GM19238 (cell line): ENCODE measurements around the gene ZNF526.

Experiments used
- DNase-seq: peaks from one replicate; pipeline ENCODE4 v3.0.0; 2011; ENCODE audit warnings: low spot score; ENCODE audit not compliant: insufficient read length

Gene ZNF526

GRCh38 chr19:42246143-42246921 is 26.2 kb downstream of the ZNF526 start:
- no peak for DNase-seq

DNA sequence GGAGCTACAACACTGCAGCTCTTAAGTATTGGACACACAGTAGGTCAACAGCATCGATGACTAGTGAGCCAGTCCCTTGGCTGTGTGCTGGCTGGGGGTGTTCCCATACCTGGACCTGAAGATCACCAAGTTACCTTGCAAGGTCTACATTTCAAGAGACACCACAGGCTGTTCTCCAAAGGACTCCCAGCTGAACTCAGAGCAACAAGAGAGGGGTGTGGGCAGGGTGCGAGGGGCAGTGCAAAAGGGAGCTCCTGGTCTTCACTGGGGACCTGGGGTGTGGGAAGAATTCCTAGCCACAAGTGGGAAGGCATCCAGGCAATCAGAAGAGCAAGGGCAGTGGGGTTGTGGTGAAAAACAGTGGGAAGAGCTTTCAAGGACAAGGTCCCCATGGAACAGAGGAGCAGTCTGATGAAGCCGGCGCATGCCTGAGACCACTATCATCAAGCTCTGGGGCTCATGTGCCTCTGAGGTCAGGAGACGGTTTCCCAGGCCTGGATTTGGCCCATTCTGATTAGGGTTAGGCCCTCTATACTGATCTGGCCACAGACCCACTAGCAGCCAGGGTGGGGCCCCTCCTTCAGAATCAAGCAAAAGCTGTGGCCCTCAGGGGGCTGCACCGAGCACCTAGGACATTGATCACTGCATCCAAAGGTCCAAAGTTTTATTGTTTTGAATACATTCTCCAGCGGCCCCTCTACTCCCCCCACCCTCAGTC is 27.0 kb downstream of the ZNF526 start:
- no peak for DNase-seq

DNA sequence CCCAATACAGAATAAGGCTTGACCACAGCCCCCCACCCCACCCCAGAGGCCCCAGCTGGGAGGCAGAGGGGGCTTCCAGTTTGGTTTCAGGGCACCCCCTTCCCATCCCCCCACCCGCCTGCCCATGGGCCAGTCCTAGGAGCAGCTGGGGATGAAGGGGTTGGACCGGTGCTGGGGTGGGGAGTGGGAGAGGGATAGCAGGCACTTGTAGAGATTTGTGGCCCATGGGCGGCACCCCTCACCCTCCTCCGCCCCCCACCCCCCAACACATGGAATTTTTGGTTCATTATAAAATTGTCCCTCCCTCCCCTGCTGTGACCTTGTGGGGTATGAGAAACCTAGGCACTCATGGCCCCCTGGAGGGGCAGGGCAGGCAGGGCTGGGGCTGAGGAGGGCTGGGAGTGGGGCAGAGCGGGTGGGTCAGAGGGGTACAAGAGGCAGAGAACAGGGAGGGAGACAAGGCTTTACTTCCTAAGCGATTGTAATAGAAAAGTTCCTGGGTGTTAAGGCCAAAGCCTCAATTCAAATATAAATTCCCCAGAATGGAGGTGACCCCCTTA is 27.6 kb downstream of the ZNF526 start:
- DNase-seq, result no peak

DNA sequence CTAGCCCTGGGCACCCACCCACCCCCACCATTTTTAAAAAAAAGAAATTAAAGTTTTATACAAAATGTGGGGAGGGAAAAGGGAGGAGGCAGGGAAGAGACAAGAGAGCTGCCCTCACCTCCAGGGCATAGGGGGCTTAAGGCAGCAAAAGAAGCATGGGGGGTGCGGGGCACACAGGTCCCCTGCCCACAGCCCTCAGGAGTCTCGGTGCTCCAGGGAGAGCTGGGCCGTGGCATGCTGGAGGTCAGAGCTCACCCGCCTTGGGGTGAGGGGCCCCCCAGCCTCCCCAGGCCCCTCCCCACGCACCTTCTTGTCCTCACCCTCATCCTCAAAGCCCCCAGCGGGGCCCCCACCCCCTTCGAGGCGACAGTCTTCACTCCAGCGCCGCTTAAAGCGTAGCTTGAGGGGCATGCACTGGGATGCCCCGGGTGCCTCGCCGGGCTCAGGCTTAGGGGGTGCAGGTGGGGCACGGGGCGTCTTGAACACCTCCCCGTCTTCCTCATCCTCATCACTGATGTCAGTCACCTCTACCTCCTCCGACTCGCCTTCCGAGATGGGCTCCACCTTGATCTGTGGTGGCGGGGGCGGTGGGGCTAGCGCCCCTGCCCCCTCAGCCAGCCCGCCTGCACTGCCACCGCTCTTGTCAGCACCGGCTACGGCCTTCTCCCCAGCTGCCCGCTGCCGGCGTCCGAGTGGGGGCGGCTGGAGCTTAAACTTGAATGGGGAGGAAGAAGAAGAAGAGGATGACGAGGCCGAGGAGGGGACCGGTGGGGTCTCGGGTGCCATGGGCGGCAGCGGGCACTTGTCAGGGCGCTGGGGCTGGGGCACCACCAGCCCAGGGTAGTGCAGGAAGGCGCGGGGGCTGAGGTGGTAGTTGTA is 28.4 kb downstream of the ZNF526 start:
- no peak for DNase-seq

GRCh38 chr19:42249149-42249750 is 29.1 kb downstream of the ZNF526 start:
- no peak for DNase-seq

DNA sequence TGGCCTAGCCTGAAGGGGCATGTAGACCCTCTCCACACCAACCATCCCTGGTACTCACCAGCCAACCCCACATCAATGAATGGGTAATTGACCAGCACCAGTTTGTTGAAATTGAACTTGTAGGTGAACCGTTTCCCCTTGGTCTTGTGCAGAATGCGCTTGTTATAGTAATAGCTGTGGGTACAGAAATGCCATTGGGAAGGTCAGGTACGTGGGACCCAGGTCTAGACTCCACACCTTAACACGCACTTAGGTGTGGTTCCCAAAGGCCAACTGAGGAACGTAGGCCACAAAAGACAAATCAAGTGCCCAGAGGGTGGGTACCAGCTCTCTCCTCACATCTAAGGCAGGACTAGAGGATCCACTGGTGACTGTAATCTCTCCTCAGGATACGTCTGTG is 29.7 kb downstream of the ZNF526 start:
- no peak for DNase-seq

GRCh38 chr19:42250183-42250665 is 30.1 kb downstream of the ZNF526 start:
- no peak for DNase-seq

DNA sequence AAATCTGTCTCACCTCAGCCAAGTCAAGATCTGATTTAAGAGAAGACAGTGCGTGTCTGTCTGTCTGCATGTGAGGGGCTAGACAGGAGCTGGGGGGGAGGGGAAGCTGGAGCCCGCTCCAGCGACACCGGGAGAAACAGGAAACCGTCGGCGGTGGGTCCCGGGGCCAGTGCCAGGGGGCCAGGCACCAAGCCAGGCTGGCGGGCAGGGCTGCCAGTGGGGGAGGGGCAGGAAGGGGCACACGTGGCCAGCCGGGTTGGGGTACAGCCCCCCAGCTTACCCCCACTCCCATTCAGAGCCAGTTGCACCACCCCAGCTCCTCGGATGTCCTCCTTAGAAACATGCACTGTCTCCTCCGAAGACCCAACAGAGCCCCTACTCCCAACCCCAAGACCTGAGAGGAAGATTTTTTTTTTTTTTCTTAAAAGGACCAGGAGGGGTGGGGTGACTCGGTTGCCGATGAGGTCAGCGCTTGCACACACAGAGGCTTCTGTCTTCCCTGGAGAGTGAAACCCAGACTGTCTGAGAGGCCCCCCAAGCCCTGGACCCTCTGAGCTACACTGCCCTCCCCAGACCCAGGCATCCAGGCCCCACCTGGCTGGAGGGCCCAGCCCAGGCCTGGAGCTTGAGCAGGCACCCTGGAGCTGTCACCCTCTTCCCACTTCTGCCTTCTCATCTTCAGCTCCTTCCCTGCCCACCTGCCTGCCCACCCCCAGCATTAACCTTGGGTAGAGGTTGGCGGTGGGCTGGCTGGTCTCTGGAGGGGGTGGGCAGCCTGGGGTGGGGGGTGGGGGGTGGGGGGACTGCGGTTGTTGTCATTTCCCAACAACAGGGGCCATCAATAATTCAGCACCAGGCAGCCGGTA is 30.8 kb downstream of the ZNF526 start:
- no peak for DNase-seq

DNA sequence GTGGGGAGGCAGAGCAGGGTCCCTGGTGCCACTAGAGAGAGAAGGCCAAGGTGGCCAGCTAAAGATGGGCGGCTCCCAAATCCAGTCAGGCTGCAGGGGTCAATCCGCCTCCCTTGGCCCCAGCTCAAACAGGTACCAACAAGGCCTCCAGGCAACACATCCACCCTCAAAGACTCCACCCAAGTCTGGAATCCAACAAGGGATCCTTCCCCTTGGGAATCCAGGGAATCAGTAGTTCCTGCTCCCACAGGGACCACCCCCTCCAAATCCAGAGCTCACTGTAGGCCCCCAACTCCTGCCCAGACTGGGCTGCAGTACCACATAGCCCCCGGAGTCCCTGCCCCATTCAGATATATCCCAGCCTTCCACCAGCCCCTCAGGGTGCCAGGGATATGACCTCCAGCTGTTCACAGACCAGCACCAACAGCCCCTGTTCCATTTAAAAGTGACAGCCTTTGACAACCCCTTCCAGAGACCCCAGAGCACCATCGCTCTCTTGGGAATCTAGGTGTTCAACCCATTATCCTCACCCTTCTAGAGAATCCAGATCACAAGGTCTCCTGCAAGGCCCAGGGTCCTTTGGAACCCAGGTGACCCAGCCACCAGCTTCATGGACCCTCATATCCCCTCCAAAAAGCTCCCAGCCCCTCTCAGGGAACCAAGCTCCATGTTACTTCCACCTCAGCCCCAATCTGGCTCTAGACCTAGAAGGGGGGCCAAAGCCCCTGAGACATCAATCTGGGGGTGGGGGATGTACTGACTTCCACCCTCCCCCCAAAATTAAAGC is 31.7 kb downstream of the ZNF526 start:
- DNase-seq, result no peak

- no peak for DNase-seq
Measured at GRCh38 chr19:42252365-42253244, 32.5 kb downstream of the ZNF526 start.

DNA sequence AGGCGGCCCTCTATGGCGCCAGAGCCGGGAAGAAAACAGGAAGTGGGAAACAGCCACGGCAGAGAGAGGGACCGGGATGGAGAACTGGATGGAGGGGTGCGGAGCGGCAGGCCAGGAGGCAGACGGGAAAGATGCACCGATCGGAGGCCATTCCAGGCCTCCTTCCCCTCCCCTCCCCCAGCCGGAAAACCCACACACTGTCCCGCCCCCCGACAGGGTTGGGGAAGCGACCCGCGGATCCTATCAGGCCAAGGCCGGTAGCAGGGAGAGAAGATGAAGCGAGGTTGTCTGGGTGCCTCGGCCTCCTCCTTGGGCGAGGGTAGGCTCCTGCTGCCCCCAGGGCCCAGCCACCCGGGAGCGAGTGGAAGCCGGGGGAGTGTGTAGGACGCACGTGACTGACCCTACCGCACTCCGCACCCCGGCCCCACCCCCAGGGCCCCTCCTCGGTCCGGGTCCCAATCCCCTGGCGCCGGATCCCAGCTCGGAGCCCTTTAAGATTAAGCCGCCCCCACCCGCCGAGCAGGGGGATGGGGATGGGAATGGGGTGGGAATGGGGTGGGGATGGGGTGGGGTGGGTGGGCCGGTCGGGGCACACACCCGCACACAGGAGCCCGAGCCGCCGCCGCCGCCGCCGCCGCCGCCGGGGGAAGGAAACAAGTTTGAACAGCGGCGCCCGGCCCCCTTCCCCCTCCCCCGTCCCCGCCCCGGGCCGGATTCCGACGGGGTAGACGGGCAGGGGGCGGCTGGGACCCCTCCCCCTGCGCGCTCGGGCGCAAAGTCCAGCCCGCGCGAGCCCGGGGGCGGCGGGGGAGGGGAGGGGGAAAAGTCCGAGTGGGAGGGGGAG is 33.4 kb downstream of the ZNF526 start:
- peak; percentile 77 for DNase-seq

- peak; percentile 73 for DNase-seq
Measured at GRCh38 chr19:42254089-42254849, 34.2 kb downstream of the ZNF526 start.

GRCh38 chr19:42254850-42255765 is 35.0 kb downstream of the ZNF526 start, which contains the start of gene ERF:
ERF (minus strand) TSS chr19:42255128; CDS start chr19:42254999, 129 bp downstream.
- peak; percentile 97 for DNase-seq

DNA sequence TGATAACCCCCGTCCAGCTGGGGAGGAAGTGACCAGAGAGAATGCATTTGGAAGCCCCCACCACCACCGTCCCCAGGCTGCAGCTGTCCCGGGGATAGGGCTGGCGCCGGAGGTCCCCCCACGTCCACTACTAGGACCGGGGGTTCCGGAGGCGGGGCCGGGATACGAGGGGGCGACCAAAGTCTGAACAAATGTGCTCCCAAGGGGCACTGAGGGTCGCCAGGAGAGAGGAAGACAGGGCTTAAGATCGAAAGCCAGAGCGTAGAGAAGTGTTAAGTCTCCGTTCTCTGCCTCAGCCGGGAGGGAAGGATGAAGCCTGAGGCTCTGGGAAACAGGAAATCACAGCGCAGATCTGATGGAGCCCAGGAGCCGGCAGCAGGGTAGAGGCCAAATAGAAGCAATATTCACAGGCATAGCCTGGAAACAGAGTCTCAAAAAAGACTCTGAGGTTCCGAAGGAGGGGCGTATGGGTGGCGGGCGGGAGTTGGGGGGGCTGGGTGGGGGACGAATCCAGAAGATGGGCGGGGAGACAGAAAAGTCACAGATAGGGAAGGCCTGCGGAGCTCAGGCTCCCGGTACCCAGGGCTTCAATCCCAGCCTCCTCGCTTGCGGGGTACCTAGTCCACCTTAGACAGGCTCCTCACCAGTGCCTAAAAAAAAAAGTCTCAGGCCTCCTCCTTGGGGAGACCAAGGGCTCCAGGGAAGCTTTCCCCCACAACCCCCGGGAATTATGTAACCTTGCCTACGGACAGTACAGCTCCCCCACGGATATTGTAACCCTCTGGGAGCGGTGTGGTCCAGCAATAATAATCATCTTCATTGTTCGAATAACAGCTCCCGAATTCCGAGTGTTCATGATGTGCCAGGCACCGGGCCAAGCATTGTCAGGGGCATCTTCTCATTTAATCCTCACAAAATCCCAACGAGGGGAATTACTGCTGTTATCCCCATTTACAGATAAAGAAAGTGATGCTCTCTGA is 35.9 kb downstream of the ZNF526 start:
- no peak for DNase-seq
